Activated CD8-positive, alpha-beta T cell treated with anti-CD3 and anti-CD28 coated beads, Interleukin-2, amount 10 ng/mL, durations not matched to agents 7 days and 5 days (primary cell): ENCODE measurements around the gene COMMD7. TPM values are rescaled to one million over a fixed set of nuclear protein-coding genes. Genes with fewer than 3 reads are reported as not detected.
A peak's percentile ranks its signal among the peaks of the same experiment; 100 is the strongest.
"Not testable (repeated sequence)": the region's sequence is repeated elsewhere in the genome, so short reads cannot be mapped to it uniquely, and the experiment has no call there.

ENCODE experiments used
- ATAC-seq: fragments of 150-1000 bp; cut with Tn5 transposase; one replicate; pipeline ENCODE4 v1.10.0; 2021; ENCODE audit warnings: moderate library complexity
- CTCF ChIA-PET: fragments of 350-600 bp; sonication (Branson Sonifier 250); formaldehyde crosslinking; loops from one replicate; lab custom pipeline; 2021; ENCODE audit warnings: antibody characterized with exemption; lab: Charles Lee
- POLR2A ChIA-PET: fragments of 350-600 bp; sonication (Branson Sonifier 250); formaldehyde crosslinking; loops from one replicate; lab custom pipeline; 2021; ENCODE audit warnings: antibody characterized with exemption; lab: Charles Lee
- DNase-seq: peaks from one replicate; pipeline ENCODE4 v3.0.0-alpha.2; 2020
- H3K27ac Mint-ChIP-seq: one replicate; pipeline ENCODE4 v1.8.0; 2021; ENCODE audit warnings: mild to moderate bottlenecking, mixed read lengths
- H3K27me3 Mint-ChIP-seq: one replicate; pipeline ENCODE4 v1.8.0; 2021; ENCODE audit warnings: low read depth, mixed read lengths
- H3K36me3 Mint-ChIP-seq: one replicate; pipeline ENCODE4 v1.8.0; 2021; ENCODE audit warnings: low read depth, mixed read lengths
- H3K4me1 Mint-ChIP-seq: one replicate; pipeline ENCODE4 v1.8.0; 2021; ENCODE audit warnings: low read depth, mixed read lengths
- H3K4me3 Mint-ChIP-seq: one replicate; pipeline ENCODE4 v1.8.0; 2021; ENCODE audit warnings: mild to moderate bottlenecking, mixed read lengths
- H3K9me3 Mint-ChIP-seq: one replicate; pipeline ENCODE4 v1.8.0; 2022; ENCODE audit warnings: mixed read lengths; ENCODE audit not compliant: insufficient read depth
- total RNA-seq, 2 experiments: library from RNA; stranded (reverse); gene quantifications; one replicate each; pipeline ENCODE4 v1.2.3, GENCODE V29; 2021

The COMMD7 gene
- total RNA-seq, 2 experiments from 2014 or later: 65.5 to 68.4 TPM

GRCh38 chr20:32711346-32711745 is 31.9 kb downstream of the COMMD7 start:
- no peaks in the 10 kb centered on the region for H3K27me3 Mint-ChIP-seq
- H3K27ac Mint-ChIP-seq: no peak overlapping the region
- ChIA-PET POLR2A (no interaction called here), CTCF (interaction anchor here (1.8 kb wide), 1 partner anchor 67 kb away, joined by 8 read pairs; no protein-coding TSS in a partner anchor)
- no peak overlapping the region for H3K4me3 Mint-ChIP-seq
- DNase-seq (no peak), ATAC-seq (no peak)
- peaks cover 25% of the 10 kb centered on the region for H3K36me3 Mint-ChIP-seq
- H3K9me3 Mint-ChIP-seq: no peaks in the 10 kb centered on the region
- H3K4me1 Mint-ChIP-seq: peaks cover 10% of the 10 kb centered on the region

- H3K9me3 Mint-ChIP-seq: no peaks in the 10 kb centered on the region
- H3K27ac Mint-ChIP-seq: no peak overlapping the region
- peaks cover 30% of the 10 kb centered on the region for H3K36me3 Mint-ChIP-seq
- no peak for DNase-seq
- H3K4me1 Mint-ChIP-seq: peaks cover 10% of the 10 kb centered on the region
- no peaks in the 10 kb centered on the region for H3K27me3 Mint-ChIP-seq
- ChIA-PET CTCF (no interaction called here), POLR2A (interaction anchor here (1.1 kb wide), 1 partner anchor 34 kb away, joined by 3 read pairs; the partner anchor contains the start of gene COMMD7)
- no peak for ATAC-seq
- H3K4me3 Mint-ChIP-seq: no peak overlapping the region
These were observed 33.6 kb downstream of the COMMD7 start for GRCh38 chr20:32709632-32710121.

GRCh38 chr20:32709029-32709631 is 34.1 kb downstream of the COMMD7 start:
- Mint-ChIP-seq H3K4me1 (peaks cover 10% of the 10 kb centered on the region), H3K36me3 (peaks cover 35% of the 10 kb centered on the region)
- H3K27ac Mint-ChIP-seq, H3K27me3 Mint-ChIP-seq, H3K4me3 Mint-ChIP-seq, DNase-seq, ATAC-seq, H3K9me3 Mint-ChIP-seq, CTCF ChIA-PET: not testable (repeated sequence)
- POLR2A ChIA-PET: interaction anchor here (1.1 kb wide), 1 partner anchor 34 kb away, joined by 3 read pairs; the partner anchor contains the start of gene COMMD7

GRCh38 chr20:32707691-32708581 is 35.3 kb downstream of the COMMD7 start:
- ATAC-seq: no peak
- H3K4me3 Mint-ChIP-seq: no peak overlapping the region
- H3K36me3 Mint-ChIP-seq: peaks cover 35% of the 10 kb centered on the region
- H3K9me3 Mint-ChIP-seq: no peaks in the 10 kb centered on the region
- DNase-seq: no peak
- POLR2A ChIA-PET: no interaction called here
- CTCF ChIA-PET: interaction anchor here (1.6 kb wide), 1 partner anchor 70 kb away, joined by 3 read pairs; no protein-coding TSS in a partner anchor
- peak overlapping the region; percentile 15 for H3K27ac Mint-ChIP-seq
- H3K27me3 Mint-ChIP-seq: no peaks in the 10 kb centered on the region
- H3K4me1 Mint-ChIP-seq: peaks cover 6% of the 10 kb centered on the region

- DNase-seq: no peak
- no peak overlapping the region for H3K27ac Mint-ChIP-seq
- H3K4me1 Mint-ChIP-seq: peaks cover 6% of the 10 kb centered on the region
- CTCF ChIA-PET: no interaction called here
- H3K9me3 Mint-ChIP-seq: no peaks in the 10 kb centered on the region
- ATAC-seq: no peak
- H3K4me3 Mint-ChIP-seq: no peak overlapping the region
- peaks cover 42% of the 10 kb centered on the region for H3K36me3 Mint-ChIP-seq
- POLR2A ChIA-PET: no interaction called here
- H3K27me3 Mint-ChIP-seq: no peaks in the 10 kb centered on the region
These were observed 36.8 kb downstream of the COMMD7 start for GRCh38 chr20:32706486-32706885.

GRCh38 chr20:32702706-32703425 is 40.4 kb downstream of the COMMD7 start:
- Mint-ChIP-seq H3K9me3 (no peaks in the 10 kb centered on the region), H3K27me3 (no peaks in the 10 kb centered on the region), H3K4me3 (no peak overlapping the region), H3K27ac (no peak overlapping the region), H3K4me1 (peaks cover 1% of the 10 kb centered on the region), H3K36me3 (peaks cover 49% of the 10 kb centered on the region)
- no peak for DNase-seq
- ChIA-PET CTCF (interaction anchor here (1.4 to 2.4 kb wide), 2 partner anchors 30 to 75 kb away, joined by 3 to 10 read pairs; partner anchors contain the start of gene C20orf203), POLR2A (no interaction called here)
- ATAC-seq: no peak

- DNase-seq: no peak
- H3K27me3 Mint-ChIP-seq: no peaks in the 10 kb centered on the region
- no peak for ATAC-seq
- no peak overlapping the region for H3K4me3 Mint-ChIP-seq
- H3K36me3 Mint-ChIP-seq: peaks cover 24% of the 10 kb centered on the region
- no peaks in the 10 kb centered on the region for H3K4me1 Mint-ChIP-seq
- POLR2A ChIA-PET: no interaction called here
- CTCF ChIA-PET: interaction anchor here (0.9 to 1.5 kb wide), 2 partner anchors 13 to 81 kb away, joined by 3 to 4 read pairs; no protein-coding TSS in a partner anchor
- H3K9me3 Mint-ChIP-seq: no peaks in the 10 kb centered on the region
- no peak overlapping the region for H3K27ac Mint-ChIP-seq
These were observed 45.7 kb downstream of the COMMD7 start for GRCh38 chr20:32697608-32698007.

GRCh38 chr20:32695089-32695488 is 48.2 kb downstream of the COMMD7 start:
- ATAC-seq (no peak), DNase-seq (no peak)
- H3K36me3 Mint-ChIP-seq: peaks cover 9% of the 10 kb centered on the region
- H3K27me3 Mint-ChIP-seq: no peaks in the 10 kb centered on the region
- H3K4me3 Mint-ChIP-seq: no peak overlapping the region
- no peaks in the 10 kb centered on the region for H3K4me1 Mint-ChIP-seq
- H3K9me3 Mint-ChIP-seq: no peaks in the 10 kb centered on the region
- H3K27ac Mint-ChIP-seq: no peak overlapping the region
- ChIA-PET POLR2A (no interaction called here), CTCF (no interaction called here)

GRCh38 chr20:32688966-32689365 is 54.3 kb downstream of the COMMD7 start:
- not testable (repeated sequence) for H3K36me3 Mint-ChIP-seq

GRCh38 chr20:32687180-32687532 is 56.1 kb downstream of the COMMD7 start:
- ATAC-seq (no peak), DNase-seq (no peak)
- Mint-ChIP-seq H3K27me3 (no peaks in the 10 kb centered on the region), H3K4me1 (peaks cover 7% of the 10 kb centered on the region), H3K27ac (no peak overlapping the region), H3K36me3 (no peaks in the 10 kb centered on the region), H3K9me3 (no peaks in the 10 kb centered on the region), H3K4me3 (no peak overlapping the region)
- ChIA-PET CTCF (interaction anchor here (1.4 kb wide), 1 partner anchor 13 kb away, joined by 5 read pairs; the partner anchor contains the start of gene C20orf203), POLR2A (no interaction called here)

More at GRCh38 chr20:32688966-32689365, 54.3 kb downstream of the COMMD7 start:
- CTCF ChIA-PET, H3K4me3 Mint-ChIP-seq, H3K27me3 Mint-ChIP-seq, DNase-seq, H3K27ac Mint-ChIP-seq, ATAC-seq, POLR2A ChIA-PET, H3K4me1 Mint-ChIP-seq, H3K9me3 Mint-ChIP-seq: not testable (repeated sequence)

GRCh38 chr20:32686530-32687179 is 56.6 kb downstream of the COMMD7 start:
- Mint-ChIP-seq H3K4me1 (peaks cover 10% of the 10 kb centered on the region), H3K9me3 (no peaks in the 10 kb centered on the region), H3K27me3 (no peaks in the 10 kb centered on the region), H3K27ac (no peak overlapping the region), H3K36me3 (no peaks in the 10 kb centered on the region), H3K4me3 (no peak overlapping the region)
- CTCF ChIA-PET: interaction anchor here (1.4 kb wide), 1 partner anchor 13 kb away, joined by 5 read pairs; the partner anchor contains the start of gene C20orf203
- POLR2A ChIA-PET: no interaction called here
- no peak for DNase-seq
- ATAC-seq: no peak
